Measurements from ENCODE around the gene MIA2.
"Not testable (repeated sequence)": the region's sequence is repeated elsewhere in the genome, so short reads cannot be mapped to it uniquely, and the experiment has no call there.

The MIA2 gene

GRCh38 chr14:39339003-39339402 is 105.3 kb downstream of the MIA2 start:
- no peak for TF ChIP-seq CTCF (IDR thresholded peaks at IDR 0.05; ENCODE audit: low read depth, low read length)
- H3K4me3 ChIP-seq (ENCODE audit: low read depth, low read length): no peak overlapping the region

GRCh38 chr14:39341126-39341525 is 107.4 kb downstream of the MIA2 start:
- not testable (repeated sequence) for H3K4me3 ChIP-seq (ENCODE audit: low read depth, low read length)

- TF ChIP-seq CTCF (IDR thresholded peaks at IDR 0.05; ENCODE audit: low read depth, low read length): no peak
- H3K4me3 ChIP-seq (ENCODE audit: low read depth, low read length): no peak overlapping the region
Measured at GRCh38 chr14:39342768-39343167, 109.1 kb downstream of the MIA2 start.

GRCh38 chr14:39343614-39344013 is 109.9 kb downstream of the MIA2 start:
- no peak for TF ChIP-seq CTCF (IDR thresholded peaks at IDR 0.05; ENCODE audit: low read depth, low read length)
- no peak overlapping the region for H3K4me3 ChIP-seq (ENCODE audit: low read depth, low read length)

- no peak for TF ChIP-seq CTCF (IDR thresholded peaks at IDR 0.05; ENCODE audit: low read depth, low read length)
- H3K4me3 ChIP-seq (ENCODE audit: low read depth, low read length): no peak overlapping the region
Measured at GRCh38 chr14:39350866-39351265, 117.2 kb downstream of the MIA2 start.

- H3K4me3 ChIP-seq (ENCODE audit: low read depth, low read length): no peak overlapping the region
- TF ChIP-seq CTCF (IDR thresholded peaks at IDR 0.05; ENCODE audit: low read depth, low read length): no peak
Measured at GRCh38 chr14:39351708-39352107, 118.0 kb downstream of the MIA2 start.

- H3K4me3 ChIP-seq (ENCODE audit: low read depth, low read length): not testable (repeated sequence)
Measured at GRCh38 chr14:39359069-39359468, 125.4 kb downstream of the MIA2 start.

- no peak for TF ChIP-seq CTCF (IDR thresholded peaks at IDR 0.05; ENCODE audit: low read depth, low read length)
- H3K4me3 ChIP-seq (ENCODE audit: low read depth, low read length): no peak overlapping the region
Measured at GRCh38 chr14:39360316-39360715, 126.6 kb downstream of the MIA2 start.

GRCh38 chr14:39361556-39361955 is 127.8 kb downstream of the MIA2 start:
- H3K4me3 ChIP-seq (ENCODE audit: low read depth, low read length): not testable (repeated sequence)

Data from WI38 (cell line).